ENCODE data around the gene TBC1D24. TPM values are rescaled to one million over a fixed set of nuclear protein-coding genes. Genes with fewer than 3 reads are reported as not detected.
"Not testable (repeated sequence)": the region's sequence is repeated elsewhere in the genome, so short reads cannot be mapped to it uniquely, and the experiment has no call there.

The TBC1D24 gene
- polyA plus RNA-seq, 1 donor: 22.0 TPM

- DNase-seq: peak; percentile 60
Observed at GRCh38 chr16:2532494-2533141, 57.7 kb downstream of the TBC1D24 start.

- DNase-seq: not testable (repeated sequence)
Observed at GRCh38 chr16:2533142-2533755, 58.3 kb downstream of the TBC1D24 start.

- no peak for DNase-seq
Observed at GRCh38 chr16:2533912-2534311, 59.0 kb downstream of the TBC1D24 start.

DNA sequence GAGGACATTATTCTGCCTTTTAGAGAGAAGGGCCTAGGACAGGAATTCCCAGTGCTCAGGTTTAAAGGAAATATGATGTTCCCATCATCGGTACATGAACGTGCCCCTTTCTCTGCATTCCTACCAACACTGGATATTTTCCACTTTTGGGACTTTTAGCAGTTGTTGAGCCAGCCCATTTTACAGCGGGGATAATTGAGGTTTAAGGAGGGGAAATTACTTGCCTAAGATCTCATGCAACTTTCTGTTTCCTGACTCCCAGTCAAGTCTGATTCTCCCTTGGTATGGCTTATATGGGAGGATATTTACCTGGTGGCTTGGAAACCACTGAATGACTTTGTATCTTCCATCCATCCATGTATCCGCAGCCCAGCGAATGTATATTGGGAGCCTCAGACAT is 59.4 kb downstream of the TBC1D24 start:
- DNase-seq: not testable (repeated sequence)

DNA sequence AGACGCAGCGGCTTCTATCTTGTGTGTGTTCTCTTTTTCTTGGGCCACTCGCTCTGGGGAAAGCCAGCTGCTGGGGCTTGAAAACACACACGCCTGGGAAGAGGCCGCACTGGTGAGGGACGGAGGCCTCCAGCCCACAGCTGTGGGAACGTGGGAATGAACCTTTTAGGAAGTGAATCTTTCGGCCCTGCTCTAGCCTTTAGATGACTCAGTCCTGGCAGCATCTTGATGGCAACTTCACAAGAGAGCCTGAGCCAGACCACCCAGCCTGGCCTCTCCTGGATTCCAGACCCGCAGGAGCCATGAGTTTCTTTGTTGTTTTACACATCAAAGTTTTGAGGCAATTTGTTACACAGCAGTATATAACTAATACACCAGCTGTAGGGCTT is 60.7 kb downstream of the TBC1D24 start:
- DNase-seq: no peak

DNA sequence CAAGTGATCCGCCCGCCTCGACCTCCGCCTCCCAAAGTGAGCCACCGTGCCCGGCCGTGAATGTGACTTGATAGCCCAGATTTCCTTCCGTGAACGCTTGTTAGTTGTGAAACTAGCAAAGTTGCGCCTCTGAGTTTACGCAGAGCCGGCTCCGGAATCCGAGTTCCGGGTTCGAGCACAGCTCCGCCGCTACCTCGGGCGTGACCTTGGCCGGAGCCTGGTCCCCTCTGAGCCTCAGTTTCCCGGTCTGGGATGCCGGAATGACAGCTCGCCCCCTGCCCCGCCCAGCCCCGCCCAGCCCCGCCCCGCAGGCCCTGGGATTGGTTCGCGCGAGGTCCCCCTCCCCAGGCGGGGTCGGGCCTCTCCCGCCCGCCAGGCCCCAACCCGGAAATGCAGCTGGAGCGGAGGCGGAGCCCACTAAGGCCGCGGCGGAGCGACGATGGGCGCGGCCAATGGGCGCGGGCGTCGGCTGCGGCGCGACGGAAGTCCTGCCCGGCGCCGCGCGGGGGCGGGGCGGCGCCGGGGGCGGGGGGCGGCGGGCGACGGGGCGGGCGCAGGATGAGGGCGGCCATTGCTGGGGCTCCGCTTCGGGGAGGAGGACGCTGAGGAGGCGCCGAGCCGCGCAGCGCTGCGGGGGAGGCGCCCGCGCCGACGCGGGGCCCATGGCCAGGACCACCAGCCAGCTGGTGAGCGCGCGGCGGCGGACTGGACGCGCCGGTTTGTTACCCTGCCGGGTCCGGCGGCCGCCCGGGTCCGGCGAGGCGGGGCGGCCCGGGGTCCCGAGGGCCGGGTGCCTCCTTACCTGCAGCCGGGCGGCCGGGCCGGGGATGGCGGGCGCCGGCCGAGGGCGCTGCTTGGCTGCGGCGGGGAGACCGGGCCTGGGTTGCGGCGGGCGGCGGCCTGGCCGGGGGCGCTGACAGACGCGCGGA is 62.8 kb downstream of the TBC1D24 start, which contains the start of gene PDPK1:
Gene PDPK1, plus strand, starts transcription at position 571 of the 929 bp plus-strand sequence. Its CDS starts 92 bp downstream, at position 663.
- peak; percentile 94 for DNase-seq

DNA sequence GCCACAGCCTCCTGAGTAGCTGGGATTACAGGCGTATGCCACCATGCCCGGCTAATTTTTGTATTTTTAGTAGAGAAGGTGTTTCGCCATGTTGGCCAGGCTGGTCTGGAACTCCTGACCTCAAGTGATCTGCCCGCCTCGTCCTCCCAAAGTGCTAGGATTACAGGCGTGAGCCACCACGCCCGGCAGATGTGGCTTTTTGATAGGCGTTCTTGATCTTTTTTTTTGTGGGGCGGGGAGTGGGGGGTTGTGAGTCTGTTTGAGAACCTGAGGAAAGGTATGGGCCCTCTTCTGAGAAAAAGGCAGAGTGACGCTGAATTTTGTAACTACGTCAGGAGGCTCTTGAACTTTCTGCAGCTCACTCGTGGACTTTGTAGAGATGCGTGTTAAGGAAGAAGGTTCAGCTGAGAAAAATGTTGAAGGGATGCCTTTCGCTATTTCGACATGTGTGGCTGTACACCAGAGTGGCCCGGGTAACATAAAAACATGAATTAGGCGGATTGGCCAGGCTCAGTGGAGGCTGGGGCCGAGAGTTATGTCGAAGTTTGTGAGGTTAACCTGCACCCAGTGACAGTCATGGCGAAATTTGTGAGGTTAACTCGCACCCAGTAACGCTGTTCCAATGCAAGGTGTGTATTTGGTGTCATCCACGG is 64.4 kb downstream of the TBC1D24 start:
- not testable (repeated sequence) for DNase-seq

DNA sequence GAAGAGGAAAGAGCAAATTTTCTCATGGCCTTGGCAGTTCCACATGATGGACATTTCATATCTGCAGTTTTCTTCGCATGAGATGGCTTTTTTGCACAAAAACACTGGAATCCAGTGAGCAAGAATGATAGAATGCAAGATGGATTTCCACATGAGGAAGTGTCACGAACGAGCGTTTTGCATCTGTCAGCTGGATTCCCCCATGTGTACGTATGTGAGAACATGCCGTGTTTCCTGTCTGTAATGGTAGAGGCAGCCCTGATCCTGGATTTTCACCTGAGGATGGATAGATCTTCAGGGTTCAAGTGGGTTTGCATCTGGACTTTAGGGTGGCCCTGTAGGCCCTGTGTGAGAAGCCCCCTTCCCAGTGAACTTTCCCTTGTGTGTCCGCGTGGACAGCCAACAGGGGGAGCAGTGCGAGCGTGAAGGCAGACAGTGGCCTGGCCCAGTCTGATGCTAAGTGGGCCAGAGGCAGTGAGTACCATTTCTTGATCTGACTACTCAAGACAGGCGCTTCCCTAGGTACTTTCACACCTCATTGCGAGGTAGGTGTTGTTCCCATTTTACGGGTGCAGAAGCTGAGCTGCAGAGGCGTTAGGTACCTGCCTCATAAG is 65.0 kb downstream of the TBC1D24 start:
- DNase-seq: not testable (repeated sequence)

GRCh38 chr16:2540912-2541311 is 66.0 kb downstream of the TBC1D24 start:
- DNase-seq: not testable (repeated sequence)

DNA sequence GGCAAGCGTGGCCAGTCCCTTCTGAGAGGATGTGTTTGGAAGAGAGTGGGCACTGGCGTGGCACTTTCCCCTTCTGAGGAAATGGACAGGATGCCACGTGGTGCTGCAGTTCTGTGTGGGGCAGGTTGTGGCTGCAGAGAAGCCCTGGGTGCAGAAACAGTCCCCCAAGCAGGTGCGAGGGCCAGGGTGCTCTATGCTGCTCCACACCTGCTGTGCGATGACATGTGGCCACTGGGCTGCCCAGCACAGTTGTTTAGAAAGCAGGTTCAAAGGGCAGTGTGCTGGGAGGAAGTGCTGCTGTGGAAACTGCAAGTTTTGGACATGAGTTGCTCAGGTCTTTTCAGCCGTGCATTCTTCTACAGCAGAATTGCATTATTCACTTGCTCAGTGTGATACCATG is 66.5 kb downstream of the TBC1D24 start:
- not testable (repeated sequence) for DNase-seq

GRCh38 chr16:2543771-2544170 is 68.8 kb downstream of the TBC1D24 start:
- DNase-seq: not testable (repeated sequence)

DNA sequence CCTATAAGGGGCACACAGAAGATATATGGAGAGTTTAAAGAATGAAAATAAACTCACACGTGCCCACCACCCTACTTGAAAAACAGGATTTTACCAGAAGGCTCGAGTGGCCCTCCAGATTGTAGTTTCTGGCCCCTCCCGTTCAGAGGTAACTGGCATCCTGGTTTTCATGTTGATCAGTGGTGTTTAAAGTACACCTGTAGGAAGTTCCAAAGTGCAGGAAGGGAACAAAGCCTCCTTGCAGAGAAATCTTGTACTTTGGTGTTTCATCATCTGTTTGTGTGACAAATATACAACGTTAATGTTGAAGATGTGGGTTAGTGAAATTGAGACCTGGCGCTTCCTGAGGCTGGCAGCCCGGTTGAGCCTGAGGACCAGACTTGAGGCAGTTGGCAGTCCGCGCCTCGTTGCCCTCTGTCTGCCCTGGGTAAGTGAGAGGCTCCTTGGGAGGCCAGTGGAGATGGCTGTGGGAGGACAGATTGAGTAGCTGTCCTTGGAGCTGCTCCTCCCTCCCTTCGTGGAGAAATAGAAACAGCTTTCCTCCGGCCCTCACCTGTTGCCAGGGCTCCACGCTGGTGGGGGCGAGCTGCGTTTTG is 75.5 kb downstream of the TBC1D24 start:
- DNase-seq: not testable (repeated sequence)

DNA sequence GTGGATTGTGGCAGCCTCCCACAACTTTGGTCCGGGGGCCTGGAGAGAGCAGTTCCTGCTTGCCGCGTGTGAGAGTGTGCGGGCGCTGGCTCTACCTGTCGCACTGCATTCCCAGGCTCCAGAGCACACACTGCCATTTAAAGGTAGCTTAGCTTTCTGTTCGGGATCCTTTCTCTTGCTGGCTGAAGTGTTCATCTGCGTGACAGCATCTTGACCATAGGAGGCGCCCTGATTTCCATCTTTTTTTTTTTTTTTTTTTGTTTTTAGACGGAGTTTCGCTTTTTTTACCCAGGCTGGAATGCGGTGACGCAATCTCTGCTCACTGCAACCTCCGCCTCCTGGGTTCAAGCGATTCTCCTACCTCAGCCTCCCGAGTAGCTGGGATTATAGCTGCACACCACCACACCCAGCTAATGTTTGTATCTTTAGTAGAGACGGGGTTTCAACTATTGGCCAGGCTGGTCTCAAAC is 76.5 kb downstream of the TBC1D24 start:
- DNase-seq: not testable (repeated sequence)

GRCh38 chr16:2554709-2555425 is 79.9 kb downstream of the TBC1D24 start:
- DNase-seq: not testable (repeated sequence)

Other genes starting within 250 kb of the TBC1D24 start
- gene DNASE1L2, start 238.7 kb upstream of the TBC1D24 start, polyA plus RNA-seq (ENCODE audit: insufficient read length): 0.93 TPM
- 55.2 TPM for gene ECI1, start 223.5 kb upstream of the TBC1D24 start, polyA plus RNA-seq (ENCODE audit: insufficient read length)
- 207 TPM for gene RNPS1, start 207.0 kb upstream of the TBC1D24 start, polyA plus RNA-seq (ENCODE audit: insufficient read length)
- gene ABCA3, start 134.4 kb upstream of the TBC1D24 start, polyA plus RNA-seq (ENCODE audit: insufficient read length): 6.3 TPM
- gene CCNF, start 45.7 kb upstream of the TBC1D24 start, polyA plus RNA-seq (ENCODE audit: insufficient read length): 15.0 TPM
- 11.4 TPM for gene TEDC2, start 15.0 kb upstream of the TBC1D24 start, polyA plus RNA-seq (ENCODE audit: insufficient read length)
- gene NTN3, start 3.8 kb upstream of the TBC1D24 start, polyA plus RNA-seq (ENCODE audit: insufficient read length): 2.3 TPM
- 158 TPM for gene ATP6V0C, start 38.8 kb downstream of the TBC1D24 start, polyA plus RNA-seq (ENCODE audit: insufficient read length)
- gene AMDHD2, start 45.2 kb downstream of the TBC1D24 start, polyA plus RNA-seq (ENCODE audit: insufficient read length): 24.1 TPM
- 3.1 TPM for gene CEMP1, start 56.3 kb downstream of the TBC1D24 start, polyA plus RNA-seq (ENCODE audit: insufficient read length)
- gene PDPK1, start 62.9 kb downstream of the TBC1D24 start, polyA plus RNA-seq (ENCODE audit: insufficient read length): 58.4 TPM
- gene KCTD5, start 207.4 kb downstream of the TBC1D24 start, polyA plus RNA-seq (ENCODE audit: insufficient read length): 22.2 TPM
- 1.3 TPM for gene PRSS27, start 245.1 kb downstream of the TBC1D24 start, polyA plus RNA-seq (ENCODE audit: insufficient read length)